ENCODE results near the gene CPN2.

DNA sequence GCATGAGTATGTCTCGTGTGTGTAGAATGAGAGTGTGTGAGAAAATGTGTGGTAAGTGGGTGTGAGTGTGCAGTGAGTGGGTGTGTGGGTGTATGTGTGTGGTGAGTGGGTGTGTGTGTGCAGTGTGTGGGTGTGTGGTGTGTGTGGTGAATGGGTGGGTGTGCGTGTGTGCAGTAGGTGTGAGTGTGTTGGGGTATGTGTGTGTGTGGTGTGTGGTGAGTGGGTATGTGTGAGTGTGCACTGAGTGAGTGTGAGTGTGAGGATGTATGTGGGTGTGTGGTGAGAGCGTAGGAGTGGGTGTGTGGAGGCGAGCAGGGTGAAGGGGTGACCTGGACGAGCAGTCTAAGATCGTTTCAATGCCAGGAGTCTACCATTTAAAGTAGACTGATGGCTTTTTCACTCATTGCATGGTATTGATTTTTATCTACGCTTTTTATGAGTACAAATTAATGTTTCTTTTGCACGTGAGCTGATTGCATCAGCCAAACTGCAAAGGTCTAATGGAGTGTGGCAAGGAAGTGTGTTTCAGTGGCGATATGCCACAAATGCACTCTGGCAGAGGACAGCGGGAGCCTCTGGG lies 1.6 kb upstream of the CPN2 start:
- TF ChIP-seq RARB (CRISPR knock-in tag; IDR thresholded peaks at IDR 0.05) = no peak
- TF ChIP-seq, protein P1, sequence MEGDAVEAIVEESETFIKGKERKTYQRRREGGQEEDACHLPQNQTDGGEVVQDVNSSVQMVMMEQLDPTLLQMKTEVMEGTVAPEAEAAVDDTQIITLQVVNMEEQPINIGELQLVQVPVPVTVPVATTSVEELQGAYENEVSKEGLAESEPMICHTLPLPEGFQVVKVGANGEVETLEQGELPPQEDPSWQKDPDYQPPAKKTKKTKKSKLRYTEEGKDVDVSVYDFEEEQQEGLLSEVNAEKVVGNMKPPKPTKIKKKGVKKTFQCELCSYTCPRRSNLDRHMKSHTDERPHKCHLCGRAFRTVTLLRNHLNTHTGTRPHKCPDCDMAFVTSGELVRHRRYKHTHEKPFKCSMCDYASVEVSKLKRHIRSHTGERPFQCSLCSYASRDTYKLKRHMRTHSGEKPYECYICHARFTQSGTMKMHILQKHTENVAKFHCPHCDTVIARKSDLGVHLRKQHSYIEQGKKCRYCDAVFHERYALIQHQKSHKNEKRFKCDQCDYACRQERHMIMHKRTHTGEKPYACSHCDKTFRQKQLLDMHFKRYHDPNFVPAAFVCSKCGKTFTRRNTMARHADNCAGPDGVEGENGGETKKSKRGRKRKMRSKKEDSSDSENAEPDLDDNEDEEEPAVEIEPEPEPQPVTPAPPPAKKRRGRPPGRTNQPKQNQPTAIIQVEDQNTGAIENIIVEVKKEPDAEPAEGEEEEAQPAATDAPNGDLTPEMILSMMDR (IDR thresholded peaks at IDR 0.05) = no peak
- no peak for TF ChIP-seq POLR2A (IDR thresholded peaks at IDR 0.05; ENCODE audit: low read length)
- no peak for TF ChIP-seq NFE2L2 (conservative IDR thresholded peaks at IDR 0.05; ENCODE audit: low read length)
- TF ChIP-seq EP300 (IDR thresholded peaks at IDR 0.05) = no peak
- no peak for TF ChIP-seq MAFK (IDR thresholded peaks at IDR 0.05; ENCODE audit: partially characterized antibody)
- TF ChIP-seq ELK1 (IDR thresholded peaks at IDR 0.05; ENCODE audit: low read depth, low read length) = no peak
- no peak for TF ChIP-seq RAD21 (conservative IDR thresholded peaks at IDR 0.05 in 1 of 2, IDR thresholded peaks at IDR 0.05 in 1 of 2)
- no peak for TF ChIP-seq MAX (IDR thresholded peaks at IDR 0.05)
- TF ChIP-seq SMC3 (IDR thresholded peaks at IDR 0.05) = no peak
- TF ChIP-seq JUN (IDR thresholded peaks at IDR 0.05) = no peak
